HEK293T (cell line): ENCODE data around the gene DDIT3.
"Not testable (repeated sequence)": the region's sequence is repeated elsewhere in the genome, so short reads cannot be mapped to it uniquely, and the experiment has no call there.

ENCODE experiments used
- CTCF ChIA-PET: fragments of 350-600 bp; formaldehyde crosslinking; extraction: SDS; loops from one replicate; lab custom pipeline; 2021; ENCODE audit warnings: antibody characterized with exemption, inconsistent platforms; lab: Yijun Ruan, JAX
- POLR2A ChIA-PET: fragments of 350-600 bp; formaldehyde crosslinking; extraction: SDS; loops from one replicate; lab custom pipeline; 2020; ENCODE audit warnings: antibody characterized with exemption, inconsistent platforms; lab: Yijun Ruan, JAX
- DNase-seq: peaks from one replicate; pipeline ENCODE4 v3.0.0; 2012; ENCODE audit warnings: mixed read lengths; ENCODE audit errors: extremely low spot score
- ARNT ChIP-seq: fragments of 450-650 bp; IDR thresholded peaks from 2 replicates; pipeline ENCODE4 v1.6.1; 2017; ENCODE audit warnings: mild to moderate bottlenecking
- BHLHE40 ChIP-seq: fragments of 450-650 bp; IDR thresholded peaks from 2 replicates; pipeline ENCODE4 v1.6.1; 2016; ENCODE audit warnings: mild to moderate bottlenecking, moderate library complexity, borderline replicate concordance
- CTBP1 ChIP-seq: fragments of 450-650 bp; IDR thresholded peaks from 2 replicates; pipeline ENCODE4 v1.6.1; 2016; ENCODE audit warnings: borderline replicate concordance
- ELF4 ChIP-seq: fragments of 450-650 bp; IDR thresholded peaks from 2 replicates; pipeline ENCODE4 v1.6.1; 2017; ENCODE audit warnings: antibody characterized with exemption
- FOXA1 ChIP-seq: fragments of 450-650 bp; IDR thresholded peaks from 2 replicates; pipeline ENCODE4 v1.6.1; 2016; ENCODE audit warnings: mild to moderate bottlenecking
- FOXK2 ChIP-seq: fragments of 450-650 bp; IDR thresholded peaks from 2 replicates; pipeline ENCODE4 v1.6.1; 2016; ENCODE audit warnings: mild to moderate bottlenecking
- FOXM1 ChIP-seq: fragments of 450-650 bp; IDR thresholded peaks from 2 replicates; pipeline ENCODE4 v1.6.1; 2017; ENCODE audit warnings: mild to moderate bottlenecking, borderline replicate concordance
- HDGF ChIP-seq: fragments of 450-650 bp; IDR thresholded peaks from 2 replicates; pipeline ENCODE4 v1.6.1; 2017; ENCODE audit warnings: antibody characterized with exemption, borderline replicate concordance
- L3MBTL2 ChIP-seq: fragments of 450-650 bp; conservative IDR thresholded peaks from 2 replicates; pipeline ENCODE4 v1.6.1; 2016; ENCODE audit warnings: mild to moderate bottlenecking
- LEF1 ChIP-seq: fragments of 450-650 bp; IDR thresholded peaks from 2 replicates; pipeline ENCODE4 v1.6.1; 2017; ENCODE audit warnings: mild to moderate bottlenecking, borderline replicate concordance
- NFRKB ChIP-seq: fragments of 450-650 bp; IDR thresholded peaks from 2 replicates; pipeline ENCODE4 v1.6.1; 2016; ENCODE audit warnings: mild to moderate bottlenecking, moderate library complexity
- PKNOX1 ChIP-seq: fragments of 450-650 bp; IDR thresholded peaks from 2 replicates; pipeline ENCODE4 v1.6.1; 2016
- SP1 ChIP-seq: fragments of 450-650 bp; IDR thresholded peaks from 2 replicates; pipeline ENCODE4 v1.6.1; 2017
- SUZ12 ChIP-seq: fragments of 450-650 bp; IDR thresholded peaks from 2 replicates; pipeline ENCODE4 v1.6.1; 2016; ENCODE audit warnings: mild to moderate bottlenecking
- TARDBP ChIP-seq: fragments of 450-650 bp; IDR thresholded peaks from 2 replicates; pipeline ENCODE4 v1.6.1; 2016
- ZNF384 ChIP-seq: fragments of 450-650 bp; IDR thresholded peaks from 2 replicates; pipeline ENCODE4 v1.6.1; 2016

Gene DDIT3

GRCh38 chr12:57513266-57513665 is 7.0 kb downstream of the DDIT3 start:
- no peak for DNase-seq
- no peak for TF ChIP-seq L3MBTL2
- no peak for TF ChIP-seq CTBP1
- no peak for TF ChIP-seq TARDBP
- TF ChIP-seq NFRKB, result no peak
- TF ChIP-seq BHLHE40, result no peak
- TF ChIP-seq ZNF384, result no peak
- TF ChIP-seq HDGF, result no peak
- TF ChIP-seq SP1, result no peak
- TF ChIP-seq SUZ12, result no peak
- TF ChIP-seq ELF4, result no peak
- TF ChIP-seq PKNOX1, result no peak
- TF ChIP-seq ARNT, result no peak
- TF ChIP-seq FOXM1, result no peak
- no peak for TF ChIP-seq LEF1
- no peak for TF ChIP-seq FOXA1
- TF ChIP-seq FOXK2, result no peak
- ChIA-PET CTCF (no interaction called here), POLR2A (interaction anchor here (1.4 to 2.6 kb wide), 2 partner anchors 7 to 11 kb away, joined by 5 to 12 read pairs; partner anchors contain the start of gene DDIT3)

- POLR2A ChIA-PET, result interaction anchor here (1.4 to 2.6 kb wide), 2 partner anchors 7 to 10 kb away, joined by 5 to 12 read pairs; partner anchors contain the start of gene DDIT3
- no peak for DNase-seq
- TF ChIP-seq FOXK2 (no peak), TARDBP (no peak), ZNF384 (no peak), PKNOX1 (no peak), LEF1 (no peak), L3MBTL2 (no peak), SUZ12 (no peak), ARNT (no peak), FOXM1 (no peak), ELF4 (no peak), CTBP1 (no peak), SP1 (no peak)
- CTCF ChIA-PET, result interaction anchor here (0.6 kb wide), 1 partner anchor 205 kb away, joined by 3 read pairs; no protein-coding TSS in a partner anchor
Observed at GRCh38 chr12:57512665-57513064, 7.6 kb downstream of the DDIT3 start.

- ChIA-PET CTCF (no interaction called here), POLR2A (interaction anchor here (1.4 to 2.6 kb wide), 2 partner anchors 8 to 9 kb away, joined by 5 to 12 read pairs; partner anchors contain the start of gene DDIT3)
- no peak for DNase-seq
- TF ChIP-seq SUZ12 (no peak), LEF1 (no peak), TARDBP (no peak), L3MBTL2 (no peak), ARNT (no peak), HDGF (no peak), FOXK2 (no peak), FOXA1 (no peak), ELF4 (no peak), CTBP1 (no peak), BHLHE40 (no peak), FOXM1 (no peak), SP1 (no peak), PKNOX1 (no peak), ZNF384 (no peak), NFRKB (no peak)
Observed at GRCh38 chr12:57511588-57512325, 8.6 kb downstream of the DDIT3 start.

- no peak for DNase-seq
- CTCF ChIA-PET, result no interaction called here
- no peak for TF ChIP-seq CTBP1
- no peak for TF ChIP-seq ZNF384
- no peak for TF ChIP-seq TARDBP
- TF ChIP-seq NFRKB, result no peak
- POLR2A ChIA-PET, result interaction anchor here (2.6 kb wide), 1 partner anchor 9 kb away, joined by 12 read pairs; the partner anchor contains the start of gene DDIT3
Observed at GRCh38 chr12:57511161-57511560, 9.2 kb downstream of the DDIT3 start.

- POLR2A ChIA-PET, CTCF ChIA-PET, DNase-seq: not testable (repeated sequence)
Observed at GRCh38 chr12:57507796-57508195, 12.5 kb downstream of the DDIT3 start.

- POLR2A ChIA-PET, result interaction anchor here (1.2 kb wide), 1 partner anchor 8 kb away, joined by 3 read pairs; no protein-coding TSS in a partner anchor
- DNase-seq, CTCF ChIA-PET: not testable (repeated sequence)
Observed at GRCh38 chr12:57506541-57506940, 13.8 kb downstream of the DDIT3 start.

GRCh38 chr12:57502311-57502969 is 17.9 kb downstream of the DDIT3 start:
- not testable (repeated sequence) for DNase-seq
- POLR2A ChIA-PET, result interaction anchor here (0.8 to 4.5 kb wide), 3 partner anchors 10 to 17 kb away, joined by 4 to 20 read pairs (median 5); partner anchors contain the start of gene DDIT3
- CTCF ChIA-PET, result interaction anchor here (0.6 to 0.8 kb wide), 3 partner anchors 18 to 115 kb away, joined by 3 read pairs; partner anchors contain the start of gene DDIT3
